Measurements from ENCODE around the gene CSPG4. TPM values are rescaled to one million over a fixed set of nuclear protein-coding genes. Genes with fewer than 3 reads are reported as not detected.
"Not testable (repeated sequence)": the region's sequence is repeated elsewhere in the genome, so short reads cannot be mapped to it uniquely, and the experiment has no call there.

CSPG4 gene
- total and polyA plus RNA-seq, 2 of the 8 experiments (the other 6 are each of a cell fraction or from before 2014, with no cell fraction given), result 1.4 to 3.0 TPM

DNA sequence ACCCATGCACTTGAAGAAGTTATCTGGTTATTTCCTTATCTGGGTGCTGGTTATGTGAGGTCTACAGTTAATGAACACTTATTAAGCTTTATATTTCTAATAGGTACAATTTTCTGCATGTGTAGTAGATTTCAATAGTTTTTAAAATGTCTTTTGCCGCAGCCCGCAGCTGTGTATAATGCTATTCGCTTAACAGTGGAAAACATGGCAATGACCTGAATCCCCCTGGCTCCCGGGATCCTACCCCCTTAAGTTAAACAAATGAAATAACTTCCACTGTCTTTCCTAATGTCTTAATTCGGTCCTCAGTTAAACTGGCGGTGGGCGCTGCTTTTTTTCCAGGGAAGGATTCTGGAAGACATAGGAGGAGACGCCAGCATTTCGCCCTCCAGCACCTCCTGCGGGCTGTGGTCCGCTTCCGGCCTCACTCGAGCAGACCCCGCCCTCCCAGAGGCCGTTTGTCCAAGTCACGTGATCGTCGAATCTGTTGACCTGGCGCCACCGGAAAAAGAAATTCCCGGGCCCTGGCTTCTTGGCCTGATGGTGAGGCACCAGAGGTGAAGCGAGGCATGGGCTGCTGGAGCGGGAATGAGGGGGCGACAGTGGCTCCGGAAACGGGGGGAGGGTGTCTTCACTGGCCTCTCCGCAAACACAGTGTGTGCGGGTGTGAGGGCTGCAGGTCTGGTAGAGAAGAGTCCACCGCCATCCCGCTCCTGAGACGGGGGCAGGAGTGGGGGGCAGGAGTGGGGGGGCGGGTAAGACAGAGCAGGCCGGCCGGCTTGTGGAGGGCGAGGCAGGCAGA, 45.6 kb upstream of the CSPG4 start (continued):
- TF ChIP-seq TAF7 (optimal IDR thresholded peaks at IDR 0.05; ENCODE audit: borderline replicate concordance, low read depth, low read length) (peak; percentile 31), JUND (IDR thresholded peaks at IDR 0.05; ENCODE audit: low read length) (no peak), NANOG (IDR thresholded peaks at IDR 0.05; ENCODE audit: insufficient read depth, low read depth, low read length, poor library complexity, severe bottlenecking) (no peak), POLR2AphosphoS5 (IDR thresholded peaks at IDR 0.05; ENCODE audit: low read depth, low read length) (0 out of 2 replicates have a peak, but pooled peaks have one; percentile 64), TBP (IDR thresholded peaks at IDR 0.05; ENCODE audit: low read depth, low read length) (peak; percentile 72), TAF1 (IDR thresholded peaks at IDR 0.05; ENCODE audit: low read depth, low read length) (peak; percentile 71)
- TF ChIP-seq, protein P1, sequence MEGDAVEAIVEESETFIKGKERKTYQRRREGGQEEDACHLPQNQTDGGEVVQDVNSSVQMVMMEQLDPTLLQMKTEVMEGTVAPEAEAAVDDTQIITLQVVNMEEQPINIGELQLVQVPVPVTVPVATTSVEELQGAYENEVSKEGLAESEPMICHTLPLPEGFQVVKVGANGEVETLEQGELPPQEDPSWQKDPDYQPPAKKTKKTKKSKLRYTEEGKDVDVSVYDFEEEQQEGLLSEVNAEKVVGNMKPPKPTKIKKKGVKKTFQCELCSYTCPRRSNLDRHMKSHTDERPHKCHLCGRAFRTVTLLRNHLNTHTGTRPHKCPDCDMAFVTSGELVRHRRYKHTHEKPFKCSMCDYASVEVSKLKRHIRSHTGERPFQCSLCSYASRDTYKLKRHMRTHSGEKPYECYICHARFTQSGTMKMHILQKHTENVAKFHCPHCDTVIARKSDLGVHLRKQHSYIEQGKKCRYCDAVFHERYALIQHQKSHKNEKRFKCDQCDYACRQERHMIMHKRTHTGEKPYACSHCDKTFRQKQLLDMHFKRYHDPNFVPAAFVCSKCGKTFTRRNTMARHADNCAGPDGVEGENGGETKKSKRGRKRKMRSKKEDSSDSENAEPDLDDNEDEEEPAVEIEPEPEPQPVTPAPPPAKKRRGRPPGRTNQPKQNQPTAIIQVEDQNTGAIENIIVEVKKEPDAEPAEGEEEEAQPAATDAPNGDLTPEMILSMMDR (IDR thresholded peaks at IDR 0.05; ENCODE audit: control extremely low read depth in 1 of 3, insufficient read depth in 1 of 3, low read depth in 1 of 3, low read length in 3 of 3), result peak in 2 of 3 experiments; percentile 24 to 25; a peak in 2 of 4 replicates

DNA sequence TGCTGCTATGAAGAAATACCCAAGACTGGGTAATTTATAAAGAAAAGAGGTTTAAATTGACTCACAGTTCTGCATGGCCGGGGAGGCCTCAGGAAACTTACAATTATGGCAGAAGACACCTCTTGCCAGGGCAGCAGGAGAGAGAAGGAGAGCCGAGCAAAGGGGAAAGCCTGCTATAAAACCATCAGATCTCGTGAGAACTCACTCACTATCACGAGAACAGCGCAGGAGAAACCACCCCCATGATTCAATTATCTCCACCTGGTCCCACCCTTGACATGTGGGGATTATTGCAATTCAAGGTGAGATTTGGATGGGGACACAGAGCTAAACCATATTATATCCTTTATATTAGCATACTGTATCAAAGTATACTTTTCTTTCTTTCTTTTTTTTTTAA, 42.2 kb upstream of the CSPG4 start:
- not testable (repeated sequence) for H2BK12ac ChIP-seq (ENCODE audit: low read depth, low read length); H3K27me3 ChIP-seq (replicated peaks in 1 of 4; ENCODE audit: control insufficient read depth in 3 of 4, extremely low read depth in 1 of 4, insufficient read depth in 3 of 4, low read length in 3 of 4); H3K56ac ChIP-seq (replicated peaks; ENCODE audit: insufficient read length, low read depth, low read length); H3K4me2 ChIP-seq (ENCODE audit: insufficient read depth in 1 of 2, low read depth in 2 of 2, low read length in 2 of 2); H3K4ac ChIP-seq (replicated peaks; ENCODE audit: insufficient read length, low read depth, low read length); DNase-seq (ENCODE audit: low read depth in 1 of 2, low spot score in 2 of 2); H3K27ac ChIP-seq (ENCODE audit: low read depth, low read length); H3K9me3 ChIP-seq (ENCODE audit: insufficient read depth in 2 of 2, low read depth in 1 of 2, low read length in 1 of 2); H2BK5ac ChIP-seq (ENCODE audit: low read depth, low read length); H3K18ac ChIP-seq (ENCODE audit: extremely low read depth, low read length); H2AK5ac ChIP-seq (ENCODE audit: low read depth, low read length); H4K5ac ChIP-seq (ENCODE audit: insufficient read length, low read depth, low read length); H3K23ac ChIP-seq (ENCODE audit: insufficient read length); H3K9ac ChIP-seq (replicated peaks in 1 of 4; ENCODE audit: extremely low read depth in 1 of 4, low read depth in 3 of 4, low read length in 3 of 4); H4K20me1 ChIP-seq (replicated peaks in 1 of 2; ENCODE audit: control insufficient read depth in 1 of 2, insufficient read depth in 2 of 2, low read length in 2 of 2); H3K79me2 ChIP-seq (ENCODE audit: control insufficient read depth in 1 of 2, insufficient read depth in 2 of 2, low read length in 2 of 2); H3K4me1 ChIP-seq (replicated peaks in 1 of 4; ENCODE audit: control insufficient read depth in 3 of 4, insufficient read depth in 4 of 4, low read length in 3 of 4); H3K36me3 ChIP-seq (ENCODE audit: control insufficient read depth in 2 of 4, insufficient read depth in 4 of 4, low read length in 3 of 4); H3K4me3 ChIP-seq (ENCODE audit: extremely low read depth in 1 of 4, insufficient read depth in 2 of 4, low read depth in 3 of 4, low read length in 4 of 4); H2BK120ac ChIP-seq (replicated peaks; ENCODE audit: low read depth, low read length); FAIRE-seq; H2BK15ac ChIP-seq (ENCODE audit: low read length); H4K8ac ChIP-seq (ENCODE audit: extremely low read depth, insufficient read depth, low read length); H3K14ac ChIP-seq (ENCODE audit: insufficient read length); H3K79me1 ChIP-seq (ENCODE audit: low read depth, low read length); H3K23me2 ChIP-seq (ENCODE audit: low read depth, low read length); H4K91ac ChIP-seq (replicated peaks; ENCODE audit: insufficient read length, low read length); H2BK20ac ChIP-seq (ENCODE audit: low read length); H2AFZ ChIP-seq (ENCODE audit: low read length)
- ChIA-PET CTCF (ENCODE audit: partially characterized antibody) (interaction anchor here (1.0 to 2.8 kb wide), 3 partner anchors 23 to 222 kb away, joined by 3 to 16 read pairs (median 5); no protein-coding TSS in a partner anchor), POLR2A (ENCODE audit: partially characterized antibody) (interaction anchor here (0.8 to 1.2 kb wide), 2 partner anchors 16 to 17 kb away, joined by 3 read pairs; no protein-coding TSS in a partner anchor)
- 77% methylated on average over 5 of the region's 5 CpGs; no CpG with 5 or more reads in 1 of the 2 experiments for WGBS, 2 experiments (ENCODE audit: extremely low coverage in 1 of 2, insufficient coverage in 1 of 2, insufficient read length in 1 of 2, insufficient replicate concordance in 2 of 2, low coverage in 1 of 2, low lambda C conversion rate in 2 of 2, missing lambda C conversion rate in 1 of 2)

Data from H1 (cell line).